A204.1 (cell line): ENCODE data around the gene COMTD1.
A peak's percentile ranks its signal among the peaks of the same experiment; 100 is the strongest.
"Not testable (repeated sequence)": the region's sequence is repeated elsewhere in the genome, so short reads cannot be mapped to it uniquely, and the experiment has no call there.

ENCODE experiments used
- FAIRE-seq: peaks from 2 replicates; lab custom pipeline; 2012; peaks lifted over from hg19 to GRCh38; lab: Jason Lieb, UNC

The COMTD1 gene

GRCh38 chr10:75194625-75195024 lies 41.1 kb downstream of the COMTD1 start:
- FAIRE-seq = not testable (repeated sequence)

DNA sequence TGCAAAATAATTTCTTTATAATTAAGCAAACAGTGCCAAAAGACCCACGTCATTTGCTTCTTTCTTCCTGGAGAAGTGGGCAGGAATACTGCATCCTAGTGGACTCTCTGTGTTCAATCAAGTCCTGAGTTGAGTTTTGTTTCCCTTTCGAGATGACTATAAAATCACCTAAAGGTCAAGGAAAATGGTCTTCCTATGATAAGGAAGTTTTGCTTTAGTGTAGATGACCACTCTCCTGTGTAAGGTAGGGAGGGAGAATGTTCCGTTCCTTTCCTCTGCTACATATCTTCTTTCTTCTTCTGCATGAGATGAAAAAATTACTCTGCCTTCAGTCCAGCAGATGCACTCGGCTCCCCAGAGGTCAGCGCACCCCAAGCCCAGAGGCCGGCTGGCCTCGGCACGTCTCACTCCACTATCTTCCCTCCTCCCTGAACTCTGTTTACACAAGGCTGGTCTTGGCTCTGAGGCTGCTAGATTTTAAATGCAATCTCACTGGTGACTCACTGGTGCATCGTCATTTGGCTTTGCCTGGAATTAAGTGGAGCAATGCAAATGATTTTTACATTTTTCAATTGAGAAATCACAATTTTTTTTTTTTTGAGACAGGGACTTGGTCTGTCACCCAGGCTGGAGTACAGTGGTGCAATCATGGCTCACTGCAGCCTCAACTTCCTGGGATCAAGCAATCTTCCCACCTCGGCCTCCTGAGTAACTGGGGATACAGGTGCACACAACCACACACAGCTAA lies 43.8 kb downstream of the COMTD1 start:
- FAIRE-seq = no peak

- FAIRE-seq = no peak
These were observed 46.3 kb downstream of the COMTD1 start for GRCh38 chr10:75189266-75190096.

- FAIRE-seq = not testable (repeated sequence)
These were observed 47.2 kb downstream of the COMTD1 start for GRCh38 chr10:75188522-75188921.

GRCh38 chr10:75187961-75188426 lies 47.8 kb downstream of the COMTD1 start:
- FAIRE-seq = peak; percentile 23

- no peak for FAIRE-seq
These were observed 49.4 kb downstream of the COMTD1 start for GRCh38 chr10:75186310-75186709.
